Hepatocyte (in vitro differentiated cells): ENCODE results near the gene PRDX1.

Experiments
- EZH2 ChIP-seq: fragments of 200-600 bp; sonication (generic); IDR thresholded peaks from 2 replicates; pipeline ENCODE4 v1.6.1; 2016; ENCODE audit warnings: antibody characterized with exemption, mild to moderate bottlenecking, borderline replicate concordance
- EZH2phosphoT487 ChIP-seq: fragments of 200-600 bp; sonication (generic); IDR thresholded peaks from one replicate; pipeline ENCODE4 v1.6.1; 2018; ENCODE audit warnings: antibody characterized with exemption, mild to moderate bottlenecking, low read depth, moderate library complexity; ENCODE audit not compliant: unreplicated experiment, severe bottlenecking
- TF ChIP-seq, protein P1 (sequence below): fragments of 200-600 bp; sonication (generic); IDR thresholded peaks from 2 replicates; pipeline ENCODE4 v1.5.1; 2016; ENCODE audit warnings: antibody characterized with exemption, mild to moderate bottlenecking; ENCODE audit not compliant: poor library complexity

DNA sequence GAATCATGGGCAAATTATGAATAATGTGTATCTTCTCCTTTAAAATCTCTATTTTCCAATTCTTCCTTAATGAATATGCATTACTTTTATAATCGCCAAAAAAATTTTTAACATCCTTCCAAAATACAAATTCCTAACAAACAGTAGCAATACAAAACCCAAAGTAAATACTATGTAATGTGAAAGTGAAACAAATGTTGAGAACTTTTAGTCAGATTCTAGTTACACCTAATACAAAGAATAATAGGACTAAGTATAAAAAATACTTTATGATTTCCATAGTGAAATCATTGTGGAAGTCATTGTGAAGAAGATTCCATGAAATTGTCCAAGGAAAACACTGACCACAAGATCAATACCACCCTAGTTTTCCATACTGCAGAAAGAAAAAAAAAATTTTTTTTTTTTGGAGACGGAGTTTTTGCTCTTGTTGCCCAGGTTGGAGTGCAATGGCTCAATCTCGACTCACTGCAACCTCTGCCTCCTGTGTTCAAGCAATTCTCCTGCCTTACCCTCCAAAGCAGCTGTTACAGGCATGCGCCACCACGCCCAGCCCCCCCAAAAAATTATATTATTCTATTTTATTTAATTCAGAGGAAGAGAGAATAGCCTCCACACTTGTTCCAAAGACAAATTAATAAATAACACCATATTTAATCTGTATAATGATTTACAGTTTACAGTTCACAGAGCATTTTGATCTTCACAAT is 42.5 kb downstream of the PRDX1 start:
- TF ChIP-seq, protein P1, sequence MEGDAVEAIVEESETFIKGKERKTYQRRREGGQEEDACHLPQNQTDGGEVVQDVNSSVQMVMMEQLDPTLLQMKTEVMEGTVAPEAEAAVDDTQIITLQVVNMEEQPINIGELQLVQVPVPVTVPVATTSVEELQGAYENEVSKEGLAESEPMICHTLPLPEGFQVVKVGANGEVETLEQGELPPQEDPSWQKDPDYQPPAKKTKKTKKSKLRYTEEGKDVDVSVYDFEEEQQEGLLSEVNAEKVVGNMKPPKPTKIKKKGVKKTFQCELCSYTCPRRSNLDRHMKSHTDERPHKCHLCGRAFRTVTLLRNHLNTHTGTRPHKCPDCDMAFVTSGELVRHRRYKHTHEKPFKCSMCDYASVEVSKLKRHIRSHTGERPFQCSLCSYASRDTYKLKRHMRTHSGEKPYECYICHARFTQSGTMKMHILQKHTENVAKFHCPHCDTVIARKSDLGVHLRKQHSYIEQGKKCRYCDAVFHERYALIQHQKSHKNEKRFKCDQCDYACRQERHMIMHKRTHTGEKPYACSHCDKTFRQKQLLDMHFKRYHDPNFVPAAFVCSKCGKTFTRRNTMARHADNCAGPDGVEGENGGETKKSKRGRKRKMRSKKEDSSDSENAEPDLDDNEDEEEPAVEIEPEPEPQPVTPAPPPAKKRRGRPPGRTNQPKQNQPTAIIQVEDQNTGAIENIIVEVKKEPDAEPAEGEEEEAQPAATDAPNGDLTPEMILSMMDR: no peak
- no peak for TF ChIP-seq EZH2
- TF ChIP-seq EZH2phosphoT487: no peak
